ENCODE measurements around the gene BRIP1.
"Not testable (repeated sequence)": the region's sequence is repeated elsewhere in the genome, so short reads cannot be mapped to it uniquely, and the experiment has no call there.

The BRIP1 gene

DNA sequence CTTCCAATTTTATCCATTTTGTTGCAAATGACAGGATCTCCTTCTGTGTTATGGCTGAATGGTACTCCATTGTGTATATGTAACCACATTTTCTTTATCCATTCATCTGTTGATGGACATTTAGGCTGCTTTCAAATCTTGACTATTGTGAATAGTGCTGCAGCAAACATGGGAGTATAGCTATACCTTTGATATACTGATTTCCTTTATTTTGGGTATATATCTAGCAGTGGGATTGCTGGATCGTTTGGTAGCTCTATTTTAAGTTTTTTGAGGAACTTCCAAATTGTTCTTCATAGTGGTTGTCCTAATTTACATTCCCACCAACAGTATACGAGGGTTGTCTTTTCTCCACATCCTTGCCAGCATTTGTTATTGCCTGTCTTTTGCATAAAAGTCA is 67.8 kb downstream of the BRIP1 start:
- no peak for DNase-seq

DNA sequence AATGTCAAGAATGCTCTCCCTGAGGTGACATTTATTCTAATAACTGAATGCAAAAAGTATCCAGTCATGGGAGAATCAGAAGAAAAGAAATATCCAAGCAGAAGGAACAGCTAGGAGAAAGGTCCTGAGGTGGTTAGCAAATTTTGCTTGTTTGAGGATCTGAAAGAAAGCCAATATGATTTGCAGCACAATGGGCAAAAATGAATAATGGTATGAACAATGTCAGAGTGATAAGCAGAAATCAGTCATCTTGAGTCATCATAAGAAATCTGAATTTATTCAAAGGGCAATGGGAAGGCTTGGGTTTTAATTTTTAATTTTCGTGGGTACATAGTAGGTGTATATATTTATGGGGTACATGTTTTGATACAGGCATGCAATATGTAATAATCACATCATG is 68.5 kb downstream of the BRIP1 start:
- no peak for DNase-seq

DNA sequence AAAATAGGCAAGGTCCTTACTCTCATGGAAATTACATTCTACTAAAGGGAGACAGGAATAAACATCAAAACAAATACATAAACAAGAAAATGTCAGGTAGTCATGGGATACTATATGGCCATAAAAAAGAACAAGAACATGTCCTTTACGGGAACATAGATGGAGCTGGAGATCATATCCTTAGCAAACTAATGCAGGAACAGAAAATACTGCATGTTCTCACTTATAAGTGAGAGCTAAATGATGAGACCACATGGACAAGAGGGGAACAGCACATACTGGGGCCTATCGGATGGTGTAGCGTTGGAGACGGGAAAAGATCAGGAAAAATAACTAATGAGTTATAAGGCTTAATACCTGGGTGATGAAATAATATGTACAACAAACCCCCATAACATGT is 69.1 kb downstream of the BRIP1 start:
- DNase-seq, result no peak

DNA sequence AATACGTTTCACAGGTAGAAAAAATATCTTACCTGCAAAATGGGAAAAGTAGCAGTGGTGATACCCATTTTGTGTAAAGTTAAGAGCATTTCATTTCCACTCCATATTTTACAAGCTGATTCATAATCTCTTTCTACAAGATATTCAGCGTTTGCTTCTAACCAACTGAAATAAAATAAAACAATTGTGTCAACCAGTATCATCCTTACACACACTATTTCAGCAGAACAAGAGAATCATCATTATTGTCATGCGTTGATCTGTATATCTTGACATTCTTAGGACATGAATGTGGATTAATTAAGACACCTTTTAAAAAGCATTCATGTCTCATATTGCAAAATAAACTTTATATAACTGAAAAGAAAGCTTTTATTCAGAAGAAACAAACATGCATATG is 69.8 kb downstream of the BRIP1 start:
- DNase-seq, result no peak

DNA sequence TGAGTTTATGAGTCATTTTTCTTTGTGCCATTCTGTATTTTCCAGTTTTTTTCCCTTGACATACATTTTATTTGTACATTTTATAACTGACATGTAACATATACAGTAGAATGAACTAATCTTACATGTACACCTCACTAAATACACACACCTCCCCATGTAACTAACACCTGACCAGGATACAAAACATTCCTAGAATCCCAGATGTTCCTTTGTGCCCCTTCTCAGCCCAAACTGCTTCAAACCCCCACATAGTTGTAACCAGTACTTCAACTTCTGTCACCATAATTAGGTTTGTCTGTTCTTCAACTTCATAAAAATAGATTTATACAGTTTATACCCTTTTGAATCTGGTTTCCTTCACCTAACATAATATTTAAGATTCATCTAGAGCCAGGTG is 73.5 kb downstream of the BRIP1 start:
- no peak for DNase-seq

DNA sequence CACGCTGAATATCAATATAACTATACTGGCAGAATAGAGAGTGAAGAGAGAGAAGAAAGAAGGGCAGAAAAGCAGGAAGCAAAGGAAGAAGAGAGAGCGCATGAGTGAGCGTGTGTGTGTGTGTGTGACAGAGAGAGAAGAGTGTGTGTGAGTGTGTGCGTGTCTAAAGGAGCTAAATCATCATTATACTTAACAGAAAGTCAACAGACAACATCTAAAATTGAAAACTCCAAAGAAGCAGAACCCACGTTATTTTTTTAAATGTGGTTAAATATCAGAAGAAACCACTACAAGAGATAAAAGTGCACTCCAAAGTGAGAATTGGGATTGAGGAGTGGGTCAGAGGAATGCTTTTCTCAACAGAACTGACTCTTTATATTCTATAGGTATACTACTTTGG is 77.2 kb downstream of the BRIP1 start:
- no peak for DNase-seq

DNA sequence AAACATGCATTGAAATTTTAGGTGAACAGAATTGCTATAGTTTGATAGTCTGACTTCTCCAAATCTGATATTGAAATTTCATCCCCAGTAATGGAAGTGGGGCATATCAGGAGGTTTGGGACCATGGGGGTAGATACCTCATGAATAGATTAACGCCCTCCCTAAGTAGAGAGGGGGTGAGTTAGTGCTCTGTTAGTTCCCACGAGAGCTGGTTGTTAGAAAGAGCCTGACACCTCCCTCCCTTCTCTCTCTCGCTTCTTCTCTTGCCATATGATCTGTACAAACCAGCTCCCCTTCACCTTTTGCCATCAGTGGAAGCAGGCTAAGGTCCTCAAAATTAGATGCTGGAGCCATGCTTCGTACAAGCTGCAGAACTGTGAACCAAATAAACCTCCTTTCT is 78.8 kb downstream of the BRIP1 start:
- no peak for DNase-seq

DNA sequence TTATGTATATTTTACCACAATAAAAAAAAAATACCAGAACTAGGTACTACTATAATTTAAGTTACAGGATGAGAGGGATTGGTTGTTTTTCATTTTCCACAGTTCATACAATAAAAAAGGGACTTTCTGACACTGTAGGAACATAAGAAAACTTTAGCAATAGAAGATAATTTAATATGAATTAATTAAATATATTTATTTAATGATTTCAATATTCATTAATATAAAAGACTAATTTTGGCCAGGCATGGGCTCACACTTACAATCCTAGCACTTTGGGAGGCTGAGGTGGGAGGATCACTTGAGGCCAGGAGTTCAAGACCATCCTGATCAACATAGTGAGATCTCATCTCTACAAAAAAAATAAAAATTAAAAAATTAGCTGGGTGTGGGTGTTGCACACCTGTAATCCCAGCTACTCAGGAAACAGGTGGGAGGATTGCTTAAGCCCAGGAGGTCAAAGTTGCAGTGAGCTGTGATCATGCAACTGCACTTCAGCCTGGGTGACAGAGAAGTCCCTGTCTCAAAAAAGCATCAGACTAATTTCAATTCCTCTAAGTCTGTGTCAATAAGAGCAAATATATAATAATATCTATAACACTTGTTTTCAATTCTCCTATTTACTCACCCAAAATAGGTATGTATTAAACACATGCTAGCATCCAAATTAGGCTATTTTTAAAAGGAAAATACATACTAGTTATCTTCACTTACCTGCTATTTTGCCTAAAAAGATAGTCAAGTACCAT is 79.6 kb downstream of the BRIP1 start:
- DNase-seq, result no peak

DNA sequence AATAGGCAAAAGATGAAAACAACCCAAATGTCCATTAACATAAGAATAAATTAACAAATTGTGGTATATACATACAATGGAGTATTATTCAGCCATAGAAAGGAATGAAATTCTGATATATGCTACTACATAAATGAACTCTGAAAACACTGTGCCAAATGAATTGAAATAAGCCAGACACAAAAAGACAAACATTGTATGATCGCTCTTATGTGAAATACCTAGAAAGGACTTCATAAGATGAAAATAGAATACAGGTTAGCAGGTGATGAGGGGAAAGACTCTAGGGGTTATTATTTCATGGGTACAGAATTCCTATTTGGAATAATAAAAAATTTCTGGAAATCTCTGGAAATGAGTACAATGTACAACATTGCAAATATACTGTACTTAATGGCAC is 80.2 kb downstream of the BRIP1 start:
- DNase-seq, result no peak

DNA sequence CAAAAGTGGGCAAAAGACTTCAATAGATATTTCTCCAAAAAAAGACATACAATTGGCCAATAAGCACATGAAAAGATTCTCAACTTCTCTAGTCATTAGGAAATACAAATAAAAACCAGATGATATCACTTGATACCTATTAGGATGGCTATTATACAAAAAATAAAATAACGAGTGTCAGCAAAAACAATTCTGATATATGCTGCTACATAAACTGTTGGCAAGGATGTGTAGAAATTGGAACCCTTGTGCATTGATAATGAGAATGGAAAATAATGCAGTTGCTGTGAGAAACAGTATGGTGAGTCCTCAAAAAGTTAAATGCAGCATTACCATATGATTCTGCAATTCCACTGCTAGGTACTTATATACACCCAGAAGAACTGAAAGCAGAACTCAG is 80.6 kb downstream of the BRIP1 start:
- no peak for DNase-seq

DNA sequence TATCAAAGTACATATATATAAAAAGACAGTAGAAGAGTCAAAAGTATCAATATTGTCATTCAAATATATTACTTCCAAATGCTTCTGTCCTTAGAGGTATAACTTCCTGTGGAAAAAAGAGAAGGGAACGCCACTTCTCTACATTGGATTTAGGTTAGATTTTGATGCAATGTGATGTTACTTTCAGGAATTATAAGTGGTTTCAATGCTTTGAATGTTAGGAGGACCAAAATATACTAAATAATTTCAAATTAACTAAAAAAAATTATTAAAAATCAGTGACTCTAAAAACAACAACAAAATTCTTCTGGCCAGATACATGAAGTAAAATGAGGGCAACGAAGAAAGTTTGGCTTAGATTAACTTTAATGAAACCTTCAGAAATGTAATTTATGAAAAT is 88.0 kb downstream of the BRIP1 start:
- DNase-seq, result no peak

DNA sequence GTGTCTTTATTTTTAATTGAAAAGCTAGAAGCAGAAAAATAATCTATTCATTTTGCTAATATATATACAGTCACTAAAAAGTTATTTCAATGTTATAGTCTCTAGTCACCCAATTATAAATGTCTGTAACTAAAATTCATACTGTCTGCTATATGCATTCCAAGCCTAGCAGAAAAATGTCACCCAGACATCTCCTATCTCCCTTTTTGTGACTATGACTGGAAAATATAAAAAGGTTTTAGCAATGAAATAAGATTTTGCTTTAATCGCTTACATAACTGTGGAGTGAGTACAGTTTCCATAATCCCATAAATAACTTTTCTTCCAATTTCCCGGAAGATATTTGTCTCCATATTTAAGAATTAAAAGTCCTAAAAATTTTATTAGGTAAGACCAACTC is 88.6 kb downstream of the BRIP1 start:
- no peak for DNase-seq

DNA sequence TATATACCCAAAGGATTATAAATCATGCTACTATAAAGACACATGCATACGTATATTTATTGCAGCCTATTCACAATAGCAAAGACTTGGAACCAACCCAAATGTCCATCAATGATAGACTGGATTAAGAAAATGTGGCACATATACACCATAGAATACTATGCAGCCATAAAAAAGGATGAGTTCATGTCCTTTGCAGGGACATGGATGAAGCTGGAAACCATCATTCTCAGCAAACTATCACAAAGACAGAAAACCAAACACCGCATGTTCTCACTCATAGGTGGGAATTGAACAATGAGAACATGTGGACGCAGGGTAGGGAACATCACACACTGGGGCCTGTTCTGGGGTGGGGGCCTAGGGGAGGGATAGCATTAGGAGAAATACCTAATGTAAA is 89.2 kb downstream of the BRIP1 start:
- not testable (repeated sequence) for DNase-seq

DNA sequence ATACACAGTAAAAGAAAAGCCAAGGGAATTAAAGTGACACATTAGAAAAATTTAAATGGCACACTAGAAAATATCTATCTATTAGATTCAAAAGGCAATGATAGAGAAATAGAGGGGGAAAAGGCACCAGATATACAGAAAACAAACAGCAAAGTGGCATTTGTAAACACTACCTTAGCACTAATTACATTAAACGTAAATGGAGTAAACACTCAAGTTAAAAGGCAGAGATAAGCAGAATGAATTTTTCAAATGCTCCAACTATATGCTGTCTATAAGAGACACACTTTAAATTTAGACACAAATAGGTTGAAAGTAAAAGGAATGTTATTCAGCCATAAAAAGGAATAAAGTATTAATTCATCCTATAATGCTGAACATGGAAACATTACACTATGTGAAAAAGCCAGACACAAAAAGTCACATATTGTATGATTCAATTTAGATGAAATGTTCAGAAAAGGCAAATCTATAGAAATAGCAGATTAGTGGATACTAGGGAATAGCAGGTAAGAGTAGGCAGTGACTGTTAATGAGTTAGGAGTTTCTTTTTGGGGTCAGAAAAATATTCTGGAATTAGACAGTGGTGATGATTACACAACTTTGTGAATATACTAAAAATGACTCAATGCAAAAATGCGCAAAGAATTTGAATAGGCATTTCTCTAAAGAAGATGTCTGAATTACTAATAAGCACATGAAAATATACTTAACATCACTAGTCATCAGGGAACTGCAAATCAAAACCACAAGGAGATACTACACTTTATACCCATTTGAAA is 92.4 kb downstream of the BRIP1 start:
- no peak for DNase-seq

DNA sequence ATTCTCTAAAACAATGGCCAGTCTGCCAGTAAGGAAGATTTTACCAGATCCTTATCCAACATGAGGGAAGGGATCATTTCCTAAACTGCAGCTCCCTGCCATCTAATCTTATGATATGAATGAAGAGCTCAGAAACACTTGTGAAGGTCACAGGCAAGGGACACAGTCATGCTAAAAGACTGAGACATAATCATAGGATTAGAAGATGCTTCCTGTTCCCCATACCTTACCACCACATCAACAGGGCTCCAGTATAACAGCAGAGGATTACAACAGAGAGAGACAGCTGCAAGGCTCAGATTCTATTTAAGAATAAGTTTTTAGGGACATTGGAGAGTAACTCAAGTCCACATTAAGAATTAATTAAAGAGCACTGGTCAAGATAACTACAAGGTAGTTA is 93.3 kb downstream of the BRIP1 start:
- no peak for DNase-seq

DNA sequence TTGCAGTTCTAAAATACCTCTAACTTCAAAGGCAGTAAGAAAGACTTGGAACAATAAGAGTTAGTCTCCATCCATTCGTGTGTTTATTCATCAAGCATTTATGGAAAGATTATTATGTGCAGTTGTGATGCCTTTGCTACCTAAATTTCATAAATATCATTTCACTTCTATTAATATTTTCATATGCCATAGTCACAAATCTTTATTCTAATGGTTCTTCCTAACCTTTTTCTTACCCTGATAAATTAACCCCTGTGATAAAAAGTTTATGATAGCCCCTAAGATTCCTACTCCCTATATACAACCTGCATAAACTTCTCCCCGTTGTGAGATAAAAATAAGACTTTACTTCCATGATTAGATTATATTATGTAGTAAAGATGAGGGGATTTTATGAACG is 94.9 kb downstream of the BRIP1 start:
- no peak for DNase-seq

DNA sequence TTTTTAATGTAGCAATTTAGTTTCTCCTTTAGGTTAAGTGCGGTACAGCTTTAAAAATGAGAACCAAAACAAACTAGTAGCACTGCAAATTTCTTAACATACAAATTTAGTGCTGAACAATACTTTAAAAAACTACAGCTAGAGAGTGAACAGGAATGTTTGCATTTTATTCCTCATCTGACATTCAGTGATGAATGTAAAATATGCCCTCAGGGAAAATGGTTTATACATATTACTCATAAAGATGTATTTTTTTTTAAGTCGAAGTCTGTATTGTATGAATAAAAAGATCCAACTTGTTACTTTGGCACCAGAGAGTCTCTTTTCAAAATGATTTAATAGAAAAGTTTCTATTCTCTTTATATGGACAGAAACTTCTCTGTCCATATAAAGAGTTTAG is 96.8 kb downstream of the BRIP1 start:
- DNase-seq, result no peak

DNA sequence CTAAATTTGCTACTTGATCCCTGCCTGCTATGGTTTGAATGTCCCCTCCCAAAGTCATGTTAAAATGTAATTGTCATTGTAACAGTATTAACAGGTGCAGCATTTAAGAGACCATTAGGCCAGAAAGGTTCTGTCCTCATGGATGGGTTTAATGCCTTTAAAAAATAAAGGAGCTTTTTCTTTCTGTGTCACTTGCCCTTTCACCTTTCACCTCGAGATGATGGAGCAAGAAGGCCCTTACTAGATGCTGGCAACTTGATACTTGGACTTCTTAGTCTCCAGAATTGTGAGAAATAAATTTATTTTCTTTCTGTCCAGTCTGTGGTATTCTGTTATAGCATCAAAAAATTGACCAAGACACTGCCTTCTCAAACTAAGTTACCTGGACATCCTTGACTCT is 98.5 kb downstream of the BRIP1 start:
- DNase-seq, result no peak

DNA sequence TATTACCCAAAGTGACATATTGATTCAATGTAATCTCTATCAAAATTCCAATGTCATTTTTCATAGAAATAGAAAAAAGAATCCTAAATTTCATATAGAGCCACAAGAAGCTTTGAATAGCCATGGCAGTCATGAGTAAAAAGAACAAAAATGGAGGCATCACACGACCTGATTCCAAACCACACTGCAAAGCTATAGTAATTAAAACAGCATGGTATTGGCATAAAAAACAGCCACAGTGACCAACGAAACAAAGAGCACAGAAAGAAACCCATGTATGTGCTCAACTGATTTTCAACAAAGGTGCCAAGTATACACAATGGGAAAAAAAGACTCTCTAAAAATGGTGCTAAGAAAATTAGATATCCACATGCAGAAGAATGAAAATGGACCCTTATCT is 101.5 kb downstream of the BRIP1 start:
- no peak for DNase-seq

DNA sequence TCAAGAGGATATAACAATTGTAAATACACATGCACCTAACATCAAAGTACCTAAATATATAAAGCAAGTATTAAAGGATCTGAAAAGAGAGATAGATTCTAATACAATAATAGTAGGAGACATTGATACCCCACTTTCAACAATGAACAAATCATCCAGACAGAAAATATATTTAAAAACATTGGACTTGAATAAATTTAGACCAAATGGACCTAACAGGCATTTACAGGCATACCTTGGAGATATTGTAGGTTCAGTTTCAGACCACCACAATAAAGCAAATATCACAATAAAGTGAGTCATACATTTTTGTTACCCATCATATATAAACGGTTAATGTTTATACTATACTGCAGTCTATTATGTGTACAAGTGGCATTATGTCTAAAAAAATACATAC is 104.0 kb downstream of the BRIP1 start:
- DNase-seq, result no peak

DNA sequence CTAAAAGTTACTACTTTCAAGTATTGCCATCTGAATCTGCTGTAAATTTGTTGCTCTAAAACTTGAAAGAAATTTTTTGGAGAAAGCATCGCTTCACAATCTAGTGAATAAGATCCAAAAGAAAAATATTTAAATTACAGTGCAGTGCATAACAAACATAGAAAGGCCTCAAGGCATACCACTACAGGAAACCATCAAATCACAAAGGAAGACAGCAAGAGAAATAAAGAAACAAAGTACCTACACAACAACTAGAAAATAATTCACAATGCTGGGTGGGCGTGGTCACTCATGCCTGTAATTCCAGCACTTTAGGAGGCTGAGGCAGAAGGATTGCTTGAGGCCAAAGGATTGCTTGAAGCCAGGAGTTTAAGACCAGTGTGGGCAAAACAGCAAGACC is 104.9 kb downstream of the BRIP1 start:
- no peak for DNase-seq

DNA sequence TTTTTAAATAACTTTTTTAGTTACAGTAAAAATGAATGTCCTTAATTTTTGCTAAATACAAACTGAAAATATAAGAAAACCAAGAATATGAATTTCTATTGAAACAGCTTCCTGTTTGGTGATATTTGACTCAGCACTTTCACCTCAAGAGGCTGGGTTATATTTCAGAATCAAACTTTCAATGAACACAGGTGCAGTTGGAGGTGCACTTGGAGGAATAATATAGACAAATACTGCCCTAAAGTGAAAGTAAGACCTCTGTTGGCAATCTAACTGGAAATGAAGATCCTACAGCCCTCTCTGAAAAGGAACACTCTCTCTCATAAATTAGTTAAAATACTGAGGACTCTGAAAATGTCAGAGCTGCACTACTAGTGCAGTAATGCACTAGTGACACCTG is 106.2 kb downstream of the BRIP1 start:
- no peak for DNase-seq

DNA sequence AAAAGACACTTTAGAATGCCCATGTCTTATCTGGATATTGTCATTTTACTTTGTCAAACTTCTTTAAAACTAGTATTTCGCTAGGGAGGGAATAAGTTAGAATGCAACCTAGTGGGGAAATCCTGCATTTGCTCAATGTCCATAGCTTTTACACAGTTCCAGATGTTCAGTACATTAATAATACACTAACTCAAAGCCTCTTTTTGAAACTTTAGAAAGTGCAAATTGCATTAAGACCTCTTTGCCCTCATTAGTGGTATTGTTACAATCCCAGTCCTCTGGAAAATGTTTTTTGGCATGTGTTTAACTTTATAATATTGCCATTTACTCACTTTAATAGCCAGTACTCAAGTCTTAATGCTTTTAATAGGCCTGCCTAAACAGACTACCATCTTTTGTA is 106.8 kb downstream of the BRIP1 start:
- no peak for DNase-seq

DNA sequence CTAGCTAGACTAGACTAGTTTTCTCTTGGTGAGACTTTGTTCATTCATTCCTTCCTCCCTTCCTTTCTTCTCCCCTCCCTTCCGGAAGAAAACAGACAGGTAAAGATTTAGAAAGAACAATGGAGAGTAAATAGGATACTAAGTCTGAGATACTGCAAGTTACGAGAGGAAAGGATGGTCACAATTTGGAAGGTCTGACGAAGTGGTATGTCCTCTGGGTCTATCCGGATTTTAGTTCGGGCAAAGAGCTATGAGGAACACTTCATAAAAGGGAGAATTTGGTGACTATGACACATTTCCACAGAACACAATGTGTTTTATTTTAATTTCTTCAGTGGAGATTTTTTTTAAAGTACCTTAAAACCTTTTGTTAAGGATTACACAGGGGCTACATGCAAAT is 107.7 kb downstream of the BRIP1 start:
- DNase-seq, result no peak

DNA sequence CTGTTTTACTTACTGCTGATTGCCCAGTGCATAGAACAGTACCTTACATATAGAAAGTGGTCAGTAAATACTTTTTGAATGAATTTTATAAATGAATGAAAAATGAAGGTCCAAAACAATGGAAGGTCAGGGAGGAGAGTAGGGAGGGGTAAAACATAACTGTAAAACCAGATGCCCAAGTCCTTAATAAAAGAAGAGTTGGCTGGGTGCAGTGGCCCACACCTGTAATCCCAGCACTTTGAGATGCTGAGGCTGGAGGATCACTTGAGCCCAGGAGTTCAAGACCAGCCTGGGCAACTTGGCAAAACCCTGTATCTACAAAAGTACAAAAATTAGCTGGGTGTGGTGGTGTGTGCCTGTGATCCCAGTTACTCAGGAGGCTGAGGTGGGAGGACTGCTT is 108.2 kb downstream of the BRIP1 start:
- no peak for DNase-seq

Data from NCI-H1930 (cell line).